Caco-2 (cell line): ENCODE results near the gene LMF1. TPM values are rescaled to one million over a fixed set of nuclear protein-coding genes. Genes with fewer than 3 reads are reported as not detected.

Experiments
- BruUV-seq: library from RNA; stranded (reverse); fragments of 400-500 nt; replicated peaks from 2 replicates; lab custom pipeline; 2021; lab: Mats Ljungman, UMichigan
- CTCF ChIA-PET: fragments of 300-600 bp; sonication (Branson Sonifier 250); formaldehyde crosslinking; loops from one replicate; lab custom pipeline; 2022; ENCODE audit warnings: antibody characterized with exemption; lab: Charles Lee
- POLR2A ChIA-PET: fragments of 300-600 bp; sonication (Branson Sonifier 250); formaldehyde crosslinking; loops from one replicate; lab custom pipeline; 2022; ENCODE audit warnings: antibody characterized with exemption; lab: Charles Lee
- DNase-seq, 2 experiments: peaks; one replicate each; pipeline versions ENCODE4 v3.0.0 to v3.0.0-alpha.2; 2020 to 2022
- H3K27me3 ChIP-seq: replicated peaks from 2 replicates; pipeline ENCODE4 v1.6.0; 2011; ENCODE audit warnings: low read length; ENCODE audit not compliant: control insufficient read depth, insufficient read depth
- H3K36me3 ChIP-seq: 2 replicates; pipeline ENCODE4 v1.5.1; 2011; ENCODE audit warnings: low read length; ENCODE audit not compliant: control insufficient read depth, insufficient read depth
- H3K4me1 ChIP-seq: fragments of 250-450 bp; sonication (Bioruptor Pico); 2 replicates; pipeline ENCODE4 v1.5.1; 2020; ENCODE audit warnings: mild to moderate bottlenecking
- H3K4me3 ChIP-seq: 2 replicates; pipeline ENCODE4 v1.5.1; 2011; ENCODE audit warnings: low read depth, mild to moderate bottlenecking, control low read depth, low read length
- H3K9me3 ChIP-seq: fragments of 250-450 bp; sonication (Bioruptor Pico); 2 replicates; pipeline ENCODE4 v1.5.1; 2020; ENCODE audit warnings: mild to moderate bottlenecking, moderate library complexity
- H3K27ac Mint-ChIP-seq: one replicate; pipeline ENCODE4 v1.8.0; 2022; ENCODE audit warnings: mixed read lengths; ENCODE audit not compliant: unreplicated experiment
- H3K27me3 Mint-ChIP-seq: one replicate; pipeline ENCODE4 v1.8.0; 2022; ENCODE audit warnings: mixed read lengths; ENCODE audit not compliant: insufficient read depth, unreplicated experiment
- H3K36me3 Mint-ChIP-seq: one replicate; pipeline ENCODE4 v1.8.0; 2022; ENCODE audit warnings: mild to moderate bottlenecking, mixed read lengths; ENCODE audit not compliant: insufficient read depth, unreplicated experiment
- H3K4me1 Mint-ChIP-seq: one replicate; pipeline ENCODE4 v1.8.0; 2022; ENCODE audit warnings: low read depth, mixed read lengths; ENCODE audit not compliant: unreplicated experiment
- H3K4me3 Mint-ChIP-seq: one replicate; pipeline ENCODE4 v1.8.0; 2022; ENCODE audit warnings: mild to moderate bottlenecking, moderate library complexity, mixed read lengths; ENCODE audit not compliant: unreplicated experiment
- H3K9me3 Mint-ChIP-seq: one replicate; pipeline ENCODE4 v1.8.0; 2022; ENCODE audit warnings: mixed read lengths; ENCODE audit not compliant: unreplicated experiment
- intact Hi-C: fragments of 100-400 bp; cut with micrococcal nuclease; formaldehyde crosslinking; loops from one replicate; pipeline ENCODE4 v1.10.0; 2022; ENCODE audit not compliant: unreplicated experiment
- total RNA-seq: library from RNA; stranded (reverse); gene quantifications from 2 replicates; pipeline ENCODE4 v1.2.3, GENCODE V29; 2022
- TF ChIP-seq, protein P1 (sequence below), 2 experiments: fragments of 200-600 bp in 1 of 2; IDR thresholded peaks; 1 replicate in 1 of 2; 2 replicates in 1 of 2; pipeline versions ENCODE4 v1.5.1 to v1.8.0; 2011 to 2022; ENCODE audit warnings: antibody characterized with exemption in 1 of 2, control low read depth in 1 of 2, inconsistent platforms in 1 of 2, low read depth in 1 of 2, low read length in 1 of 2, mild to moderate bottlenecking in 1 of 2, moderate library complexity in 1 of 2; ENCODE audit not compliant: insufficient read depth in 1 of 2, severe bottlenecking in 1 of 2, unreplicated experiment in 1 of 2

The LMF1 gene
- total RNA-seq, 1 experiment from 2014 or later: 12.3 TPM

DNA sequence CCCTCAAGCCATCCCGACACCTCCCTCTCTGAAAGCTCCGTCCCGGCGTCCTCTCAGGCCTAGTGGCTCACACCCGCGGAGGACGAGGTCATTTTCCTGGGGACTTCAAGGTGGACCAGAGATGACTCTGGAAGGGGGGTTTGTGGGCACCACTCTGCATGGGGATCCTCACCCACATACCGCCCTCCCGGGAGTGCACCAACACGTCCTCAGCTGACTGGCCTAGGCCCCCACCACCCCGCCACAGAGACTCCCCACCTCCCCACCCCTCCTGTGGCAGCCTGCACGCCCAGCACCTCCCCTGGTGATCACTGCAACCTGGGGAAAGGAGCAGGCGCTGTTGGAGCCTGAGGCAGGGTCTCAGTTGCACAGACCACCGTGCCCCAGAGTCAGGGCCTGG, 8.4 kb upstream of the LMF1 start:
- no peak overlapping the region for H3K27ac Mint-ChIP-seq
- H3K9me3 Mint-ChIP-seq: no peaks in the 10 kb centered on the region
- H3K36me3 Mint-ChIP-seq: no peaks in the 10 kb centered on the region
- ChIA-PET CTCF (no interaction called here), POLR2A (no interaction called here)
- no peak overlapping the region for H3K4me3 ChIP-seq
- no peak for DNase-seq
- H3K4me1 ChIP-seq: no peaks in the 10 kb centered on the region
- intact Hi-C loops: no loop called here
- no peaks in the 10 kb centered on the region for H3K36me3 ChIP-seq
- peaks cover 8% of the 10 kb centered on the region for H3K4me1 Mint-ChIP-seq
- TF ChIP-seq, protein P1, sequence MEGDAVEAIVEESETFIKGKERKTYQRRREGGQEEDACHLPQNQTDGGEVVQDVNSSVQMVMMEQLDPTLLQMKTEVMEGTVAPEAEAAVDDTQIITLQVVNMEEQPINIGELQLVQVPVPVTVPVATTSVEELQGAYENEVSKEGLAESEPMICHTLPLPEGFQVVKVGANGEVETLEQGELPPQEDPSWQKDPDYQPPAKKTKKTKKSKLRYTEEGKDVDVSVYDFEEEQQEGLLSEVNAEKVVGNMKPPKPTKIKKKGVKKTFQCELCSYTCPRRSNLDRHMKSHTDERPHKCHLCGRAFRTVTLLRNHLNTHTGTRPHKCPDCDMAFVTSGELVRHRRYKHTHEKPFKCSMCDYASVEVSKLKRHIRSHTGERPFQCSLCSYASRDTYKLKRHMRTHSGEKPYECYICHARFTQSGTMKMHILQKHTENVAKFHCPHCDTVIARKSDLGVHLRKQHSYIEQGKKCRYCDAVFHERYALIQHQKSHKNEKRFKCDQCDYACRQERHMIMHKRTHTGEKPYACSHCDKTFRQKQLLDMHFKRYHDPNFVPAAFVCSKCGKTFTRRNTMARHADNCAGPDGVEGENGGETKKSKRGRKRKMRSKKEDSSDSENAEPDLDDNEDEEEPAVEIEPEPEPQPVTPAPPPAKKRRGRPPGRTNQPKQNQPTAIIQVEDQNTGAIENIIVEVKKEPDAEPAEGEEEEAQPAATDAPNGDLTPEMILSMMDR (IDR thresholded peaks at IDR 0.05; ENCODE audit: insufficient read depth in 1 of 2, low read depth in 1 of 2, low read length in 1 of 2, severe bottlenecking in 1 of 2, unreplicated experiment in 1 of 2): no peak
- no TSS peak for BruUV-seq
- H3K9me3 ChIP-seq: no peaks in the 10 kb centered on the region
- H3K4me3 Mint-ChIP-seq: no peak overlapping the region
- no peaks in the 10 kb centered on the region for H3K27me3 Mint-ChIP-seq
- H3K27me3 ChIP-seq: no peaks in the 10 kb centered on the region

GRCh38 chr16:978403-978802, 7.6 kb upstream of the LMF1 start:
- peaks cover 8% of the 10 kb centered on the region for H3K4me1 Mint-ChIP-seq
- ChIA-PET CTCF (no interaction called here), POLR2A (no interaction called here)
- H3K27ac Mint-ChIP-seq: no peak overlapping the region
- H3K4me3 Mint-ChIP-seq: no peak overlapping the region
- BruUV-seq: no TSS peak
- Histone ChIP-seq H3K27me3 (no peaks in the 10 kb centered on the region), H3K4me3 (no peak overlapping the region), H3K9me3 (no peaks in the 10 kb centered on the region), H3K4me1 (no peaks in the 10 kb centered on the region), H3K36me3 (no peaks in the 10 kb centered on the region)
- no peaks in the 10 kb centered on the region for H3K9me3 Mint-ChIP-seq
- TF ChIP-seq, protein P1 (IDR thresholded peaks at IDR 0.05; ENCODE audit: insufficient read depth in 1 of 2, low read depth in 1 of 2, low read length in 1 of 2, severe bottlenecking in 1 of 2, unreplicated experiment in 1 of 2): no peak
- DNase-seq: no peak
- H3K27me3 Mint-ChIP-seq: no peaks in the 10 kb centered on the region
- intact Hi-C loops: no loop called here
- no peaks in the 10 kb centered on the region for H3K36me3 Mint-ChIP-seq

- Mint-ChIP-seq H3K9me3 (no peaks in the 10 kb centered on the region), H3K36me3 (no peaks in the 10 kb centered on the region)
- CTCF ChIA-PET: no interaction called here
These were observed 7.1 kb upstream of the LMF1 start for GRCh38 chr16:977896-978295.

More at GRCh38 chr16:977896-978295, 7.1 kb upstream of the LMF1 start:
- TF ChIP-seq, protein P1 (IDR thresholded peaks at IDR 0.05; ENCODE audit: insufficient read depth in 1 of 2, low read depth in 1 of 2, low read length in 1 of 2, severe bottlenecking in 1 of 2, unreplicated experiment in 1 of 2): no peak
- Mint-ChIP-seq H3K4me3 (no peak overlapping the region), H3K27ac (no peak overlapping the region), H3K4me1 (peaks cover 8% of the 10 kb centered on the region), H3K27me3 (peaks cover 2% of the 10 kb centered on the region)
- Histone ChIP-seq H3K36me3 (no peaks in the 10 kb centered on the region), H3K4me1 (no peaks in the 10 kb centered on the region), H3K4me3 (no peak overlapping the region), H3K9me3 (no peaks in the 10 kb centered on the region), H3K27me3 (no peaks in the 10 kb centered on the region)
- intact Hi-C loops: no loop called here
- BruUV-seq: no TSS peak
- DNase-seq: no peak
- POLR2A ChIA-PET: no interaction called here
